ENCODE results near the gene GRID1.

Gene GRID1

GRCh38 chr10:86105640-86106039 is 261.0 kb downstream of the GRID1 start:
- Histone ChIP-seq H3K9ac (ENCODE audit: insufficient read length, low read depth) (no peak overlapping the region), H3K27me3 (ENCODE audit: insufficient read depth, insufficient read length) (no peaks in the 10 kb centered on the region), H3K4me3 (ENCODE audit: insufficient read length, low read depth) (no peak overlapping the region), H3K36me3 (ENCODE audit: insufficient read depth, insufficient read length, low read length) (no peaks in the 10 kb centered on the region), H3K9me3 (ENCODE audit: insufficient read depth, low read length) (no peaks in the 10 kb centered on the region), H3K4me1 (ENCODE audit: insufficient read depth, insufficient read length) (no peaks in the 10 kb centered on the region)
- DNase-seq (ENCODE audit: low read depth, low spot score) = no peak
- no peak for TF ChIP-seq ZNF274 (IDR thresholded peaks at IDR 0.05; ENCODE audit: low read depth, low read length)
- no peak for TF ChIP-seq SUZ12 (IDR thresholded peaks at IDR 0.05; ENCODE audit: extremely low read depth, insufficient read depth, insufficient read length)
- no peak for TF ChIP-seq YY1 (IDR thresholded peaks at IDR 0.05; ENCODE audit: insufficient read depth, insufficient read length)

DNA sequence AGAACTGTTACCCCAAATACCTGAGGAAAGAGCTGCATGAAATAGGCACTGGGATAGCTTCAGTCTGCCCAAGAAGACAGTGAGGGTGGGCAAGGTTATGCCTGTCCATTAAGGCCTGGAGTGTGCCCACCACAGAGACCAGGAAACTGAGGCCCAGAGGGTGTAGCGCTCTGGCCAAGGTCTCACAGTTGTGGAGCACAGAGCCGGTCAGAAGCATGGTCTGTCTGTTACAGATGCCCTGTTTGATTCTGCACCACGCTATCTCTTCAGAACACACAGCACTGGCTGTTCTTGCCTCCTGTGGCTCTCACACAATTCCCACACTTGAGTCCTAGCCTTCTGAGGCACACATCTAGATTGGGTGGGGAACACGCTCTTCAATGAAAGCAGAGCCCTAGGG is 261.4 kb downstream of the GRID1 start:
- no peak overlapping the region for H3K4me3 ChIP-seq (ENCODE audit: insufficient read length, low read depth)
- no peaks in the 10 kb centered on the region for H3K36me3 ChIP-seq (ENCODE audit: insufficient read depth, insufficient read length, low read length)
- no peak overlapping the region for H3K9ac ChIP-seq (ENCODE audit: insufficient read length, low read depth)
- no peaks in the 10 kb centered on the region for H3K4me1 ChIP-seq (ENCODE audit: insufficient read depth, insufficient read length)
- no peaks in the 10 kb centered on the region for H3K27me3 ChIP-seq (ENCODE audit: insufficient read depth, insufficient read length)
- no peaks in the 10 kb centered on the region for H3K9me3 ChIP-seq (ENCODE audit: insufficient read depth, low read length)
- TF ChIP-seq SUZ12 (IDR thresholded peaks at IDR 0.05; ENCODE audit: extremely low read depth, insufficient read depth, insufficient read length) (no peak), YY1 (IDR thresholded peaks at IDR 0.05; ENCODE audit: insufficient read depth, insufficient read length) (no peak), ZNF274 (IDR thresholded peaks at IDR 0.05; ENCODE audit: low read depth, low read length) (no peak)
- no peak for DNase-seq (ENCODE audit: low read depth, low spot score)

- Histone ChIP-seq H3K4me1 (ENCODE audit: insufficient read depth, insufficient read length) (no peaks in the 10 kb centered on the region), H3K9ac (ENCODE audit: insufficient read length, low read depth) (no peak overlapping the region), H3K9me3 (ENCODE audit: insufficient read depth, low read length) (no peaks in the 10 kb centered on the region), H3K27me3 (ENCODE audit: insufficient read depth, insufficient read length) (no peaks in the 10 kb centered on the region), H3K4me3 (ENCODE audit: insufficient read length, low read depth) (no peak overlapping the region), H3K36me3 (ENCODE audit: insufficient read depth, insufficient read length, low read length) (no peaks in the 10 kb centered on the region)
- DNase-seq (ENCODE audit: low read depth, low spot score) = no peak
- TF ChIP-seq ZNF274 (IDR thresholded peaks at IDR 0.05; ENCODE audit: low read depth, low read length) (no peak), YY1 (IDR thresholded peaks at IDR 0.05; ENCODE audit: insufficient read depth, insufficient read length) (no peak), SUZ12 (IDR thresholded peaks at IDR 0.05; ENCODE audit: extremely low read depth, insufficient read depth, insufficient read length) (no peak)
Measured at GRCh38 chr10:86104611-86105145, 261.9 kb downstream of the GRID1 start.

GRCh38 chr10:86104156-86104555 is 262.4 kb downstream of the GRID1 start:
- Histone ChIP-seq H3K9ac (ENCODE audit: insufficient read length, low read depth) (no peak overlapping the region), H3K4me3 (ENCODE audit: insufficient read length, low read depth) (no peak overlapping the region), H3K9me3 (ENCODE audit: insufficient read depth, low read length) (no peaks in the 10 kb centered on the region), H3K36me3 (ENCODE audit: insufficient read depth, insufficient read length, low read length) (no peaks in the 10 kb centered on the region), H3K27me3 (ENCODE audit: insufficient read depth, insufficient read length) (no peaks in the 10 kb centered on the region), H3K4me1 (ENCODE audit: insufficient read depth, insufficient read length) (no peaks in the 10 kb centered on the region)
- DNase-seq (ENCODE audit: low read depth, low spot score) = no peak
- TF ChIP-seq YY1 (IDR thresholded peaks at IDR 0.05; ENCODE audit: insufficient read depth, insufficient read length) = no peak

GRCh38 chr10:86103391-86104101 is 263.0 kb downstream of the GRID1 start:
- Histone ChIP-seq H3K4me3 (ENCODE audit: insufficient read length, low read depth) (no peak overlapping the region), H3K4me1 (ENCODE audit: insufficient read depth, insufficient read length) (no peaks in the 10 kb centered on the region), H3K27me3 (ENCODE audit: insufficient read depth, insufficient read length) (no peaks in the 10 kb centered on the region), H3K36me3 (ENCODE audit: insufficient read depth, insufficient read length, low read length) (no peaks in the 10 kb centered on the region), H3K9me3 (ENCODE audit: insufficient read depth, low read length) (no peaks in the 10 kb centered on the region), H3K9ac (ENCODE audit: insufficient read length, low read depth) (no peak overlapping the region)
- no peak for DNase-seq (ENCODE audit: low read depth, low spot score)
- TF ChIP-seq ZNF274 (IDR thresholded peaks at IDR 0.05; ENCODE audit: low read depth, low read length) (no peak), YY1 (IDR thresholded peaks at IDR 0.05; ENCODE audit: insufficient read depth, insufficient read length) (no peak), SUZ12 (IDR thresholded peaks at IDR 0.05; ENCODE audit: extremely low read depth, insufficient read depth, insufficient read length) (no peak)

DNA sequence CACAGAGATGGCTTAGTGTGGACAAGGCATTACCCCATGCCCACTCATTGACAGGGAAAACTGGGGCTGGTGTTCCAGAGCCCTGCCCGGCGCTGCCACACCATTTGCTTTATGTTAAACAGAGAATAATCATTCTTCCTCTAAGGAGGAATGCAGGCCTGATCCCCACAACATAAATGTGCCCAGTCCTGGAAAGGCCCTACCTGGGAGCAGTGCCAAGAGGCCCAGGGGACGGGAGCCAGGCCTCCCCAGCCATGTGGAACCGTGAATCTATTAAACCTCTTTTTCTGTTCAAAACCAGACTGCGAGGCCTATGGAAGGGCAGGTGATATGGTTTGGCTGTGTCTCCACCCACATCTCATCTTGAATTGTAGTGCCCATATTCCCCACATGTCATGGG is 264.1 kb downstream of the GRID1 start:
- Histone ChIP-seq H3K4me1 (ENCODE audit: insufficient read depth, insufficient read length) (no peaks in the 10 kb centered on the region), H3K9me3 (ENCODE audit: insufficient read depth, low read length) (no peaks in the 10 kb centered on the region), H3K9ac (ENCODE audit: insufficient read length, low read depth) (no peak overlapping the region), H3K36me3 (ENCODE audit: insufficient read depth, insufficient read length, low read length) (no peaks in the 10 kb centered on the region), H3K27me3 (ENCODE audit: insufficient read depth, insufficient read length) (no peaks in the 10 kb centered on the region), H3K4me3 (ENCODE audit: insufficient read length, low read depth) (no peak overlapping the region)
- no peak for DNase-seq (ENCODE audit: low read depth, low spot score)
- TF ChIP-seq YY1 (IDR thresholded peaks at IDR 0.05; ENCODE audit: insufficient read depth, insufficient read length) (no peak), SUZ12 (IDR thresholded peaks at IDR 0.05; ENCODE audit: extremely low read depth, insufficient read depth, insufficient read length) (no peak), ZNF274 (IDR thresholded peaks at IDR 0.05; ENCODE audit: low read depth, low read length) (no peak)

DNA sequence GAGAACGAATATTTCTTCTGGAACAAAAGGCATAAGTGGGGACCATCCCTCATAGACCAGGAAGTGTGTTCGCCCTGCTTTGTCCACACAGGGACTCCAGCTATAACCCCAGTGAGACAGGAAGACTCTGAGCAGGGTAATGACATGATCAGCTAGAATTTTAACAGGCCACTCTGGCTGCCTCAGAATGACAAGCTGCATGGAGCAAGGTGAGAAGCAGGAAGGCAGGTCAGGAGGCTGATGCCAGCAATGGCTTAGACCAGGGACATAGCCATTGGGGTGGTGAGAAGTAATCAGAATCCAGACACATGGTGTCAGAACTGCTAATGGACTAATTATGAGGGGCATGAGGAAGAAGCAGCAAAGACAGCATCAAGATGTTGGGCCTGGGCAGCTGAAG is 264.6 kb downstream of the GRID1 start:
- no peak overlapping the region for H3K9ac ChIP-seq (ENCODE audit: insufficient read length, low read depth)
- H3K36me3 ChIP-seq (ENCODE audit: insufficient read depth, insufficient read length, low read length) = no peaks in the 10 kb centered on the region
- H3K27me3 ChIP-seq (ENCODE audit: insufficient read depth, insufficient read length) = no peaks in the 10 kb centered on the region
- no peaks in the 10 kb centered on the region for H3K4me1 ChIP-seq (ENCODE audit: insufficient read depth, insufficient read length)
- DNase-seq (ENCODE audit: low read depth, low spot score) = no peak
- H3K9me3 ChIP-seq (ENCODE audit: insufficient read depth, low read length) = no peaks in the 10 kb centered on the region
- TF ChIP-seq ZNF274 (IDR thresholded peaks at IDR 0.05; ENCODE audit: low read depth, low read length) = no peak
- no peak for TF ChIP-seq YY1 (IDR thresholded peaks at IDR 0.05; ENCODE audit: insufficient read depth, insufficient read length)
- no peak for TF ChIP-seq SUZ12 (IDR thresholded peaks at IDR 0.05; ENCODE audit: extremely low read depth, insufficient read depth, insufficient read length)
- H3K4me3 ChIP-seq (ENCODE audit: insufficient read length, low read depth) = no peak overlapping the region
